DND-41 (cell line): ENCODE data around the gene FLRT1.

ENCODE experiments used
- EZH2 ChIP-seq: IDR thresholded peaks from 3 replicates; pipeline ENCODE4 v1.6.1; 2012; ENCODE audit warnings: borderline replicate concordance, low read depth, mild to moderate bottlenecking, moderate library complexity, low read length, inconsistent platforms; ENCODE audit not compliant: severe bottlenecking
- TF ChIP-seq, protein P1 (sequence below): IDR thresholded peaks from 2 replicates; pipeline ENCODE4 v1.5.1; 2012; ENCODE audit warnings: borderline replicate concordance, low read length, moderate library complexity, mild to moderate bottlenecking; ENCODE audit not compliant: poor library complexity, severe bottlenecking; ENCODE audit errors: extremely low read depth

DNA sequence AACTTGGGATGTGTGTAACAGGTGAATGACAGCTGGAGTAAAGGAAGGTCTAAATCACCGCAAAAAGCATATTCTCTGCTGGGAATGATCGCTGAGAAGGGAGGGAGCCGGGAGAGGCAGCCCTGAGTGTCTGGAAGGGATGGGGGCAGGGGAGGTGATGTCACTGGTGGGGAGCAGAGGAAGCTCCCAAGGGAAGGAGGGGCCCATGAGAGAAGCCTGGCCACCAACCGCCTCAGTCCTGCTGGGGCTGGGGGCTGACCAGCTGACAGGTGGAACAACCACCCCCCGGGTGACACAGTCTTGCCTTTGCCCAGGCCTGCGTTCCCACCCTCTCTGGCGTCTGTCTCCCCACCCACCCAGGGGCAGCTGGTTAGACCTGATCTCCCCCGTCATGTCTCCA lies 6.0 kb upstream of the FLRT1 start:
- TF ChIP-seq, protein P1, sequence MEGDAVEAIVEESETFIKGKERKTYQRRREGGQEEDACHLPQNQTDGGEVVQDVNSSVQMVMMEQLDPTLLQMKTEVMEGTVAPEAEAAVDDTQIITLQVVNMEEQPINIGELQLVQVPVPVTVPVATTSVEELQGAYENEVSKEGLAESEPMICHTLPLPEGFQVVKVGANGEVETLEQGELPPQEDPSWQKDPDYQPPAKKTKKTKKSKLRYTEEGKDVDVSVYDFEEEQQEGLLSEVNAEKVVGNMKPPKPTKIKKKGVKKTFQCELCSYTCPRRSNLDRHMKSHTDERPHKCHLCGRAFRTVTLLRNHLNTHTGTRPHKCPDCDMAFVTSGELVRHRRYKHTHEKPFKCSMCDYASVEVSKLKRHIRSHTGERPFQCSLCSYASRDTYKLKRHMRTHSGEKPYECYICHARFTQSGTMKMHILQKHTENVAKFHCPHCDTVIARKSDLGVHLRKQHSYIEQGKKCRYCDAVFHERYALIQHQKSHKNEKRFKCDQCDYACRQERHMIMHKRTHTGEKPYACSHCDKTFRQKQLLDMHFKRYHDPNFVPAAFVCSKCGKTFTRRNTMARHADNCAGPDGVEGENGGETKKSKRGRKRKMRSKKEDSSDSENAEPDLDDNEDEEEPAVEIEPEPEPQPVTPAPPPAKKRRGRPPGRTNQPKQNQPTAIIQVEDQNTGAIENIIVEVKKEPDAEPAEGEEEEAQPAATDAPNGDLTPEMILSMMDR = no peak
- no peak for TF ChIP-seq EZH2
